Fibroblast of the aortic adventitia (primary cell): ENCODE results near the gene ZNF382. TPM values are rescaled to one million over a fixed set of nuclear protein-coding genes. Genes with fewer than 3 reads are reported as not detected.
A peak's percentile ranks its signal among the peaks of the same experiment; 100 is the strongest.

ENCODE experiments used
- DNase-seq: peaks from one replicate; pipeline ENCODE4 v3.0.0-alpha.2; 2010; ENCODE audit warnings: low read depth
- H3K4me3 ChIP-seq: 2 replicates; pipeline ENCODE4 v1.5.1; 2011; ENCODE audit warnings: low read depth, mild to moderate bottlenecking, control low read depth, low read length, moderate library complexity
- CTCF ChIP-seq: IDR thresholded peaks from 2 replicates; pipeline ENCODE4 v1.5.1; 2011; ENCODE audit warnings: mild to moderate bottlenecking, low read length, control low read depth, inconsistent platforms; ENCODE audit not compliant: insufficient read depth
- total RNA-seq: library from RNA; depleted of rRNA; stranded (reverse); fragments of >200 nt; gene quantifications from 2 replicates; pipeline ENCODE4 v1.2.3, GENCODE V29; 2012; ENCODE audit warnings: low replicate concordance

ZNF382 gene
- 4.6 and 17.7 TPM in 2 replicates for total RNA-seq

GRCh38 chr19:36605101-36605876 is at the start of gene ZNF382:
TSS of gene ZNF382 (plus strand) at chr19:36605313. CDS start at chr19:36609915, 4,602 bp downstream.
- peak; percentile 40 for DNase-seq
- no peak for TF ChIP-seq CTCF
- peak within 1 kb of the TSS; percentile 71 for H3K4me3 ChIP-seq

- H3K4me3 ChIP-seq, result no peak overlapping the region
- TF ChIP-seq CTCF, result no peak
- DNase-seq, result no peak
Measured at GRCh38 chr19:36564391-36564790, 40.7 kb upstream of the ZNF382 start.

GRCh38 chr19:36572593-36573019 is 32.5 kb upstream of the ZNF382 start:
- H3K4me3 ChIP-seq, result peak overlapping the region; percentile 99
- DNase-seq, result no peak
- no peak for TF ChIP-seq CTCF

GRCh38 chr19:36573020-36573894 is 31.9 kb upstream of the ZNF382 start, which contains the start of gene ZNF529:
TSS of gene ZNF529 (minus strand) at chr19:36573292. CDS start at chr19:36572346, 946 bp downstream.
- DNase-seq, result peak; percentile 85
- TF ChIP-seq CTCF, result no peak
- H3K4me3 ChIP-seq, result peak within 1 kb of the TSS; percentile 99

GRCh38 chr19:36573895-36574720 is 31.0 kb upstream of the ZNF382 start:
- peak; percentile 36 for DNase-seq
- no peak for TF ChIP-seq CTCF
- peak overlapping the region; percentile 99 for H3K4me3 ChIP-seq

- DNase-seq, result no peak
- peak overlapping the region; percentile 99 for H3K4me3 ChIP-seq
Measured at GRCh38 chr19:36574741-36575140, 30.4 kb upstream of the ZNF382 start.

More at GRCh38 chr19:36574741-36575140, 30.4 kb upstream of the ZNF382 start:
- no peak for TF ChIP-seq CTCF
